ENCODE results near the gene COL19A1. TPM values are rescaled to one million over a fixed set of nuclear protein-coding genes. Genes with fewer than 3 reads are reported as not detected.
"Not testable (repeated sequence)": the region's sequence is repeated elsewhere in the genome, so short reads cannot be mapped to it uniquely, and the experiment has no call there.

The COL19A1 gene
- total and polyA plus RNA-seq, 12 donors, result 0.26 to 2.8 (median 1.7) TPM

DNA sequence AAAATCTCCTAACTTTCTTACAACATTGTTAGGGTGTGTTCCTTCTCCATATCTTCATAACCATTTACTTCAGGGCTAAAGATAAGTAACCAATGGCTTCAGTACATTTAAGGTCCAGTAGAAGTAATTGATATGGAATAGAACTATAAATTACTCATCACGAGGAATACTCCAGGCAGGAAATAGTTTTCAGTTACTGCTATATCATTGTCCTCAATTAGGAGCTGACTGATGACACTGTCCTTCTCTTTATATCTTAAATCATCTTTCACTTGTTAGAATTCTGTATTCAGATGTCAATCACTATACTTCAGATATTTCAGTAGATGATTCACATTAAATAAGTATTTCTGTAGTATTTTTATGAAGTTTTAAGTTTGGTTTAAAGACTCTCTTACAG is 88.4 kb downstream of the COL19A1 start:
- H3K27me3 ChIP-seq, result no peaks in the 10 kb centered on the region
- ATAC-seq, result no peak
- 27 to 57% methylated on average over 1 of the region's 1 CpG for WGBS, 2 donors
- no peak overlapping the region for H3K27ac ChIP-seq
- TF ChIP-seq, protein P1, sequence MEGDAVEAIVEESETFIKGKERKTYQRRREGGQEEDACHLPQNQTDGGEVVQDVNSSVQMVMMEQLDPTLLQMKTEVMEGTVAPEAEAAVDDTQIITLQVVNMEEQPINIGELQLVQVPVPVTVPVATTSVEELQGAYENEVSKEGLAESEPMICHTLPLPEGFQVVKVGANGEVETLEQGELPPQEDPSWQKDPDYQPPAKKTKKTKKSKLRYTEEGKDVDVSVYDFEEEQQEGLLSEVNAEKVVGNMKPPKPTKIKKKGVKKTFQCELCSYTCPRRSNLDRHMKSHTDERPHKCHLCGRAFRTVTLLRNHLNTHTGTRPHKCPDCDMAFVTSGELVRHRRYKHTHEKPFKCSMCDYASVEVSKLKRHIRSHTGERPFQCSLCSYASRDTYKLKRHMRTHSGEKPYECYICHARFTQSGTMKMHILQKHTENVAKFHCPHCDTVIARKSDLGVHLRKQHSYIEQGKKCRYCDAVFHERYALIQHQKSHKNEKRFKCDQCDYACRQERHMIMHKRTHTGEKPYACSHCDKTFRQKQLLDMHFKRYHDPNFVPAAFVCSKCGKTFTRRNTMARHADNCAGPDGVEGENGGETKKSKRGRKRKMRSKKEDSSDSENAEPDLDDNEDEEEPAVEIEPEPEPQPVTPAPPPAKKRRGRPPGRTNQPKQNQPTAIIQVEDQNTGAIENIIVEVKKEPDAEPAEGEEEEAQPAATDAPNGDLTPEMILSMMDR (IDR thresholded peaks at IDR 0.05), result no peak
- H3K36me3 ChIP-seq, result no peaks in the 10 kb centered on the region
- H3K4me1 ChIP-seq, result peaks cover 0 to 26% (median 3%) of the 10 kb centered on the region in 9 donors
- DNase-seq, result no peak
- no peak overlapping the region for H3K4me3 ChIP-seq
- no peaks in the 10 kb centered on the region for H3K9me3 ChIP-seq
- intact Hi-C loops (cut with DNase I), result no loop called here

DNA sequence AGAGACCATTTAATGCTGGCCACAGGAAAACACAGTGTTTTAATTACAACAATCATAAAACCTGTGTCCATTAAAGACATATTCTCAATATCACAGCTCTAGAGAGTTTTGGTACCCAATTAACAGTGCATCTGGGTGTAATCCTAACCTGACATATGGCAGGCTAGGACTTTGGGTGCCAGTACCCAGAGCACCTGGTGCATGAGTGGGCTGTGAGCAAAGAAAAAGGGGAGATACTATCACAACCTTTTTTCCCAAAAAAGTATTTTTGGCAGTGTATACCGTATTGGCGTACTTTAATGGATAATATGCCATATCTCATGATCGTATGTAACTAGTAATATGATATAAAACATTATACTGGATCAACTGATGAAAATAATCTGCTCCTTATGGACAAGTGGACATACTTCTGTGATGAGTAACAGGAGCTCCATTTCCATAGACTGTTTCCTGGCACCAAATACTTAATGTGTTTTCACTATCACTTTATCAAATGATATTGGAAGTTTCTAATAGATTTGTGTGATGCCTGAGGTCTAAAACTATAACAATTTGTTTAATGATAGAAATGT is 91.7 kb downstream of the COL19A1 start:
- WGBS, 2 donors, result 67 to 78% methylated on average over 3 of the region's 3 CpGs
- peaks cover 0 to 10% (median 0%) of the 10 kb centered on the region in 9 donors for H3K4me1 ChIP-seq
- H3K4me3 ChIP-seq, result no peak overlapping the region
- H3K36me3 ChIP-seq, result no peaks in the 10 kb centered on the region
- no peak for ATAC-seq
- no peaks in the 10 kb centered on the region for H3K9me3 ChIP-seq
- intact Hi-C loops (cut with DNase I), result no loop called here
- H3K27ac ChIP-seq, result no peak overlapping the region
- no peaks in the 10 kb centered on the region for H3K27me3 ChIP-seq
- DNase-seq, result no peak
- TF ChIP-seq, protein P1 (IDR thresholded peaks at IDR 0.05), result no peak

DNA sequence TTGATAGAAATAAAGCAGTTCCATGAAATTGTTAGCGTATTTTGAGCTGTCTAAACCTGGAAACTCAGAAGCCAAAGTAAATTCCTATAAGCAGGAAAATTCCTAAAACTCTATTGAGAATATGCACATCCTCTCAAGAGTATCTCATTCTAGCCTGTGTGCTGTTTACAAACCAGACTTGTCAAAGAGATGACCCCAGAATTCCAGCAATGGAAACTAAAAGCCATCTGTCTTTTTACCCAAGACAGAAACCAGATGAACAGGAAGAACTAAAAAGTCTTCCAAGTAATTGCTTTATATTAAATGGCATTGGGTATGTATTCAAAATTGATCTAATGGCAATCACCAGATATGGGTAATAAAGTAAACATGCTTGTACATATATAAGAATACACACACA is 92.6 kb downstream of the COL19A1 start:
- Histone ChIP-seq H3K36me3 (no peaks in the 10 kb centered on the region), H3K4me3 (no peak overlapping the region), H3K4me1 (peaks cover 0 to 1% (median 0%) of the 10 kb centered on the region in 9 donors), H3K9me3 (no peaks in the 10 kb centered on the region), H3K27me3 (no peaks in the 10 kb centered on the region), H3K27ac (no peak overlapping the region)
- 71 to 86% methylated on average over 1 of the region's 1 CpG for WGBS, 2 donors
- DNase-seq (no peak), ATAC-seq (no peak)
- intact Hi-C loops (cut with DNase I), result no loop called here
- TF ChIP-seq, protein P1 (IDR thresholded peaks at IDR 0.05), result no peak

DNA sequence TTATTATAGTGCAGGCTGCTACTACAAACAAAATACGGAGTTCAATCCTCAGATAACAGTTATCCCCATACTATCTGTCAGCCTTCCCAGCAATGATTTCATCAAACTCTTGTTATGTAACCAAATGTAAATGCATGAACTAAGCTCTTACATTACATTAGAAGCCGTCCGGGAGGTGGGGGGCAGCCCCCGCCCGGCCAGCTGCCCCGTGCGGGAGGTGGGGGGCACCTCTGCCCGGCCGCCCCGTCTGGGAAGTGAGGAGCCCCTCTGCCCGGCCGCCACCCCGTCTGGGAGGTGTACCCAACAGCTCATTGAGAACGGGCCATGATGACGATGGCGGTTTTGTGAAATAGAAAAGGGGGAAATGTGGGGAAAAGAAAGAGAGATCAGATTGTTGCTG is 99.6 kb downstream of the COL19A1 start:
- H3K4me3 ChIP-seq; H3K36me3 ChIP-seq; H3K27ac ChIP-seq; intact Hi-C loops (cut with DNase I); ATAC-seq; DNase-seq; H3K9me3 ChIP-seq; H3K4me1 ChIP-seq; H3K27me3 ChIP-seq: not testable (repeated sequence)
- WGBS, 2 donors, result 90 to 93% methylated on average over 16 of the region's 16 CpGs

DNA sequence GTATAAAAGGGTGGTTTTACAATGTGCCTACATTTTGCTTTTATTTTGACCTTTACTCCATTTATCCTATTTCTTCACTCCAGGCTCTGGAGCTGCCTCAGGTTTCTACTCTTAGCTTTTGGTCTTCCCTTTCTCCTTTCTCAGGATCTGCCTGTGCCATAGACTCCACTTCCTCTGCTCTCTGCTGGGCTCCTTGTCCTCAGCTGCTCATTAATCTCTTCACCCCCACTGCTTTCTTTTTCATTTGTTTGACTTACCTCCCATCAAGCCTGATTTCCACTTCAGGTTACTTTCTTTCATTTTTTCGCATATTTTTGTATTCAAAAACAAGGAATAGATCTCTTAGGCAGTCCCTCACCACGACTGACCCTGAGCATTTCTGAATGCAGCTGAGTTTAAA is 106.8 kb downstream of the COL19A1 start:
- Histone ChIP-seq H3K4me3 (no peak overlapping the region), H3K27me3 (no peaks in the 10 kb centered on the region), H3K27ac (no peak overlapping the region), H3K36me3 (no peaks in the 10 kb centered on the region), H3K9me3 (no peaks in the 10 kb centered on the region), H3K4me1 (peaks cover 0 to 13% (median 0%) of the 10 kb centered on the region in 9 donors)
- intact Hi-C loops (cut with DNase I), result no loop called here
- no peak for DNase-seq
- TF ChIP-seq, protein P1 (IDR thresholded peaks at IDR 0.05), result no peak
- WGBS, 2 donors, result 43 to 47% methylated on average over 2 of the region's 2 CpGs
- no peak for ATAC-seq
